Skin of body (tissue), 2 donors: ENCODE results near the gene OGFR. TPM values are rescaled to one million over a fixed set of nuclear protein-coding genes. Genes with fewer than 3 reads are reported as not detected.
"Not testable (repeated sequence)": the region's sequence is repeated elsewhere in the genome, so short reads cannot be mapped to it uniquely, and the experiment has no call there.

Experiments
- DNase-seq: peaks from one replicate; lab custom pipeline; 2025; lab: John Stamatoyannopoulos, UW
- total RNA-seq: library from RNA; depleted of rRNA; stranded (reverse); fragments of >200 nt; gene quantifications from one replicate; pipeline ENCODE4 v1.2.3, GENCODE V29; 2014

OGFR gene
- total RNA-seq, 1 donor from 2014 or later = 17.8 TPM

- no peak for DNase-seq
Measured at GRCh38 chr20:62838128-62838891, 33.7 kb downstream of the OGFR start.

GRCh38 chr20:62839261-62839660 is 34.6 kb downstream of the OGFR start:
- DNase-seq = no peak

GRCh38 chr20:62839816-62840215 is 35.2 kb downstream of the OGFR start:
- DNase-seq = no peak

GRCh38 chr20:62840244-62841197 is 35.9 kb downstream of the OGFR start:
- DNase-seq = no peak

GRCh38 chr20:62841705-62842212 is 37.1 kb downstream of the OGFR start:
- DNase-seq = no peak

- DNase-seq = no peak
Measured at GRCh38 chr20:62843656-62844055, 39.0 kb downstream of the OGFR start.

- DNase-seq = no peak
Measured at GRCh38 chr20:62844182-62844581, 39.5 kb downstream of the OGFR start.

GRCh38 chr20:62845416-62846160 is 41.0 kb downstream of the OGFR start:
- peak; percentile 71 for DNase-seq

GRCh38 chr20:62846166-62846890 is 41.7 kb downstream of the OGFR start:
- DNase-seq = peak; percentile 70

GRCh38 chr20:62848917-62849316 is 44.3 kb downstream of the OGFR start:
- DNase-seq = not testable (repeated sequence)

GRCh38 chr20:62849431-62849830 is 44.8 kb downstream of the OGFR start:
- no peak for DNase-seq

GRCh38 chr20:62850333-62850974 is 45.8 kb downstream of the OGFR start:
- no peak for DNase-seq

- no peak for DNase-seq
Measured at GRCh38 chr20:62852196-62852595, 47.6 kb downstream of the OGFR start.

- no peak for DNase-seq
Measured at GRCh38 chr20:62852841-62853240, 48.2 kb downstream of the OGFR start.

GRCh38 chr20:62853304-62853703 is 48.7 kb downstream of the OGFR start:
- not testable (repeated sequence) for DNase-seq

GRCh38 chr20:62854121-62854520 is 49.5 kb downstream of the OGFR start:
- no peak for DNase-seq

GRCh38 chr20:62855120-62855519 is 50.5 kb downstream of the OGFR start:
- no peak for DNase-seq

- DNase-seq = no peak
Measured at GRCh38 chr20:62856931-62857619, 52.4 kb downstream of the OGFR start.

- no peak for DNase-seq
Measured at GRCh38 chr20:62858058-62858830, 53.6 kb downstream of the OGFR start.
